Coronary artery (tissue), 2 donors: ENCODE measurements around the gene TMEM30A.

Experiments
- DNase-seq: peaks from one replicate; pipeline ENCODE4 v3.0.0-alpha.2; 2017; ENCODE audit warnings: low spot score
- H3K27ac ChIP-seq, 2 donors: fragments of 200-600 bp; sonication (generic); one replicate each; pipeline ENCODE4 v1.5.1; 2016 to 2019
- H3K4me3 ChIP-seq: fragments of 200-600 bp; sonication (generic); 2 replicates; pipeline ENCODE4 v1.5.1; 2016; ENCODE audit warnings: mild to moderate bottlenecking, moderate library complexity
- TF ChIP-seq, protein P1 (sequence below): fragments of 200-600 bp; sonication (generic); IDR thresholded peaks from one replicate; pipeline ENCODE4 v1.5.1; 2019; ENCODE audit warnings: antibody characterized with exemption

TMEM30A gene

DNA sequence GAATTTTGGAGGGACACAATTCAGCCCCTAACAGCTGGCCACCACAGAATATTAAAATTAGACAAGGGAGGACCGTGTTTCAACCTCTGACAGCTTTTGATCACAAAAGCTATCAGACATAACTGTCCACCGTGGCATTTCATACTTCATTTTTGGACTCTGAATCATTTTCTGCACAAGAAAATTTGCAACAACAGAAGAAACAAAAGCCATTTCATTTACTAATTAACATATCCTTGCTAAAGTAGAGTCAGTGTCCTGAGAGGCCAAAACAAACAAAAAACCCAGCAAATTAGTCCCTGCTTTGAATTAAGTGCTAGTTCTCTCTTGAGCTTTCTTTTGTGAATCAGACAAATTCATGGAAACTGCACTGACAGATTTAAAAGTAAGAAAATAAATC, 61.2 kb downstream of the TMEM30A start:
- no peak for DNase-seq
- H3K4me3 ChIP-seq, result no peak overlapping the region
- TF ChIP-seq, protein P1, sequence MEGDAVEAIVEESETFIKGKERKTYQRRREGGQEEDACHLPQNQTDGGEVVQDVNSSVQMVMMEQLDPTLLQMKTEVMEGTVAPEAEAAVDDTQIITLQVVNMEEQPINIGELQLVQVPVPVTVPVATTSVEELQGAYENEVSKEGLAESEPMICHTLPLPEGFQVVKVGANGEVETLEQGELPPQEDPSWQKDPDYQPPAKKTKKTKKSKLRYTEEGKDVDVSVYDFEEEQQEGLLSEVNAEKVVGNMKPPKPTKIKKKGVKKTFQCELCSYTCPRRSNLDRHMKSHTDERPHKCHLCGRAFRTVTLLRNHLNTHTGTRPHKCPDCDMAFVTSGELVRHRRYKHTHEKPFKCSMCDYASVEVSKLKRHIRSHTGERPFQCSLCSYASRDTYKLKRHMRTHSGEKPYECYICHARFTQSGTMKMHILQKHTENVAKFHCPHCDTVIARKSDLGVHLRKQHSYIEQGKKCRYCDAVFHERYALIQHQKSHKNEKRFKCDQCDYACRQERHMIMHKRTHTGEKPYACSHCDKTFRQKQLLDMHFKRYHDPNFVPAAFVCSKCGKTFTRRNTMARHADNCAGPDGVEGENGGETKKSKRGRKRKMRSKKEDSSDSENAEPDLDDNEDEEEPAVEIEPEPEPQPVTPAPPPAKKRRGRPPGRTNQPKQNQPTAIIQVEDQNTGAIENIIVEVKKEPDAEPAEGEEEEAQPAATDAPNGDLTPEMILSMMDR, result no peak
- H3K27ac ChIP-seq, result no peak overlapping the region

DNA sequence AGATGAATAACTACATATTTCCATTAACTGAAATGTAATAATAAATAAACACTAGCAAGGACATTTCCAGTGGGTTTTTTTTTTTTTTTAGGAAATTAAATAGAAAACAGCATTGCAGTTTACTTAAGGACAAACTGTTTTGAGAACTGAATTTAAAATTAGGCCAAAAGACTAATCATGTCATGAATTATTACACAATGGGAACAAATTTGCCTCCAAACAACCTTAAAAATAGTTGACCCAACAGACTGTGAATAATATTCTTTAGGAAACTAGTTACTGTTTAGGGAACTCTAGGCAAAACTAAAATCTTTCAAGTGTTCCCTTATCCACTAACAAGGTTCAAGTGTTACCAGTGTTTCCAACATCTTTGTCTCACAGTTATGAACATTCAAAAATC, 62.3 kb downstream of the TMEM30A start:
- Histone ChIP-seq H3K4me3 (no peak overlapping the region), H3K27ac (no peak overlapping the region)
- DNase-seq, result no peak
- TF ChIP-seq, protein P1, result no peak

- DNase-seq, result no peak
- no peak overlapping the region for H3K27ac ChIP-seq
- TF ChIP-seq, protein P1, result no peak
- H3K4me3 ChIP-seq, result no peak overlapping the region
These were observed 63.5 kb downstream of the TMEM30A start for GRCh38 chr6:75221116-75221515.

DNA sequence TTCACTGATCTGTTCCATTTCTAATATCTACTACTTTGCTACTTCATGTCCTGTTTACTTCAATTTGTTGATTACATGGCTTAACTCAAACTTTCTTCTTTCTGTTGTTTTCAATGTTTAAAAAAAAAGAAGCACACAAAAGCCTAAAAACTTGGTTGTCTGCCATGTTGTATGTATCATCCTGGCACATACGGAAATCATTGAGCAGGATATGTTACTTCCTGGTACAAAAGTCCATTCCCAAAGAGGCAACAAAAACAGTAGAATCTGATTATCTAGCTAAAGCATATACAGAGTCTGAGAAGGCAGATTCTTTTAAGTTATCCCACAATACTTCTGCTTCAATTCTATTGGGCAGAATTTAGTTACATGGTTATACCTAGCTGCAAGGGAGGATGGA, 64.2 kb downstream of the TMEM30A start:
- no peak for DNase-seq
- no peak overlapping the region for H3K27ac ChIP-seq
- TF ChIP-seq, protein P1, result no peak
- H3K4me3 ChIP-seq, result no peak overlapping the region

DNA sequence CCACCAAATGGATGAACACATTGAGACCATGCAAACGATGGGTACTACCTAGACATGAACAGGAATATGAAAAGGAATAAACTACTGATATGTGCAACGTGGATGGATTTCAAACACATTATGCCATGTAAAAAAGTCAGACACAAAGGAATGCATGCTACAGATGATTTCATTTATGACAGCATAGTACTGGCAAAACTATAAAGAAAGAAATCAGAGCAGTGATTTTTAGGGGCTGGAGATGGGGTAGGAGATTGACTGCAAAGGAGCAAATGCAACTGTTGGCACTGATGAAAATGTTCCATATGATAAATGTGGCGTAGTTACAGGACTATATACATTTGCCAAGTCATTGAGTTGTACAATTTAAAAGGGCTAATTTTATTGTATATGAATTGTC, 65.3 kb downstream of the TMEM30A start:
- no peak overlapping the region for H3K27ac ChIP-seq
- TF ChIP-seq, protein P1, result no peak
- no peak for DNase-seq
- no peak overlapping the region for H3K4me3 ChIP-seq

- Histone ChIP-seq H3K27ac (no peak overlapping the region), H3K4me3 (no peak overlapping the region)
- TF ChIP-seq, protein P1, result no peak
- DNase-seq, result no peak
These were observed 67.4 kb downstream of the TMEM30A start for GRCh38 chr6:75217193-75217592.

DNA sequence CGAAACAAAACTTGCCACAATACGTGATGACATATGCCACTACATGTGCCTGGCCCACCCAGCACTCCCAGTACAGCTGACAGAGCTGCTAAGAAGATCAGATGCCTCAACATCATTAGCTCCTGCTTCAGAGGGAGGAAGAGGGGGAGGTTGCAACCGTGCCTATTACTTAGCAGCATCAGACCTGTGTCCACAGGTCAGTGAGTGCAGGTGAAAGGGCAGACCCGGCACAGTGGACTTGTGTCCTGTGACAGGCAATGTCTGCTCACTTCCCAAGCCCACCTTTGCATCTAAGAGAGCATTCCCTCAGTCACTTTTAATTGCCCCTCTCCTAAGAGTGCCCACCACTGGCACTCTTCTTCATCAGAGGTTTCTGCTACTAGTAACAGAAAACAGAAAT, 69.3 kb downstream of the TMEM30A start:
- no peak for DNase-seq
- Histone ChIP-seq H3K4me3 (no peak overlapping the region), H3K27ac (no peak overlapping the region)
- TF ChIP-seq, protein P1, result no peak
